A673 (cell line): ENCODE measurements around the gene PNPLA5. TPM values are rescaled to one million over a fixed set of nuclear protein-coding genes. Genes with fewer than 3 reads are reported as not detected.

ENCODE experiments used
- BruUV-seq: library from RNA; stranded (reverse); fragments of 400-500 nt; replicated peaks from 2 replicates; lab custom pipeline; 2021; lab: Mats Ljungman, UMichigan
- CTCF ChIA-PET: fragments of 300-600 bp; sonication (Branson Sonifier 250); formaldehyde crosslinking; loops from one replicate; lab custom pipeline; 2022; ENCODE audit warnings: antibody characterized with exemption; lab: Charles Lee
- POLR2A ChIA-PET: fragments of 300-600 bp; sonication (Branson Sonifier 250); formaldehyde crosslinking; loops from one replicate; lab custom pipeline; 2022; ENCODE audit warnings: antibody characterized with exemption; ENCODE audit not compliant: low non-redundant PET; lab: Charles Lee
- DNase-seq: peaks from one replicate; pipeline ENCODE4 v3.0.0-alpha.2; 2015; ENCODE audit warnings: low spot score
- H3K27ac ChIP-seq: fragments of 200-600 bp; sonication (generic); 2 replicates; pipeline ENCODE4 v1.5.1; 2016; ENCODE audit warnings: mixed run types, low read depth, mild to moderate bottlenecking, mixed read lengths, antibody characterized with exemption, low read length; ENCODE audit not compliant: poor library complexity, severe bottlenecking
- H3K27me3 ChIP-seq: fragments of 200-600 bp; sonication (generic); replicated peaks from 2 replicates; pipeline ENCODE4 v1.6.1; 2017; ENCODE audit warnings: mixed run types, low read depth, mild to moderate bottlenecking, mixed read lengths, antibody characterized with exemption, low read length; ENCODE audit not compliant: insufficient read depth, poor library complexity
- H3K36me3 ChIP-seq: fragments of 200-600 bp; sonication (generic); 2 replicates; pipeline ENCODE4 v1.6.1; 2016; ENCODE audit warnings: mixed run types, mild to moderate bottlenecking, mixed read lengths, antibody characterized with exemption, low read length; ENCODE audit not compliant: insufficient read depth, poor library complexity, severe bottlenecking
- H3K4me1 ChIP-seq: fragments of 200-600 bp; sonication (generic); 2 replicates; pipeline ENCODE4 v1.6.1; 2017; ENCODE audit warnings: mixed run types, mild to moderate bottlenecking, mixed read lengths, antibody characterized with exemption, low read length; ENCODE audit not compliant: insufficient read depth, poor library complexity, severe bottlenecking
- H3K4me3 ChIP-seq: fragments of 200-600 bp; sonication (generic); 2 replicates; pipeline ENCODE4 v1.5.1; 2016; ENCODE audit warnings: low read depth, mixed run types, mild to moderate bottlenecking, mixed read lengths, low read length; ENCODE audit not compliant: poor library complexity, severe bottlenecking
- H3K9me3 ChIP-seq: fragments of 200-600 bp; sonication (generic); 2 replicates; pipeline ENCODE4 v1.6.1; 2016; ENCODE audit warnings: mixed run types, low read depth, mild to moderate bottlenecking, mixed read lengths, antibody characterized with exemption, low read length; ENCODE audit not compliant: poor library complexity, severe bottlenecking
- CTCF ChIP-seq: fragments of 300-800, 200-600 bp; sonication (generic); conservative IDR thresholded peaks from 2 replicates; pipeline ENCODE4 v1.5.1; 2017; ENCODE audit warnings: low read depth, mild to moderate bottlenecking, antibody characterized with exemption, low read length, moderate library complexity, mixed read lengths
- EZH2 ChIP-seq: fragments of 200-600 bp; sonication (generic); IDR thresholded peaks from 2 replicates; pipeline ENCODE4 v1.6.1; 2017; ENCODE audit warnings: borderline replicate concordance, low read depth, mild to moderate bottlenecking, mixed read lengths, antibody characterized with exemption, low read length; ENCODE audit not compliant: poor library complexity, severe bottlenecking
- intact Hi-C: fragments of 100-400 bp; cut with micrococcal nuclease; formaldehyde crosslinking; loops from one replicate; pipeline ENCODE4 v1.10.0; 2022; ENCODE audit not compliant: unreplicated experiment
- total RNA-seq: library from RNA; stranded (reverse); gene quantifications from 2 replicates; pipeline ENCODE4 v1.2.3, GENCODE V29; 2021

Gene PNPLA5
- total RNA-seq, 1 experiment from 2014 or later = not detected

GRCh38 chr22:43888740-43889139, 3.1 kb downstream of the PNPLA5 start:
- intact Hi-C loops = loop anchor here (5.0 kb wide), 1 partner anchor 501 kb away; no protein-coding TSS in a partner anchor
- Histone ChIP-seq H3K36me3 (no peaks in the 10 kb centered on the region), H3K4me3 (no peak overlapping the region), H3K4me1 (peaks cover 6% of the 10 kb centered on the region), H3K27me3 (peaks cover 61% of the 10 kb centered on the region), H3K27ac (no peak overlapping the region), H3K9me3 (no peaks in the 10 kb centered on the region)
- no peak for TF ChIP-seq CTCF
- TF ChIP-seq EZH2 = no peak
- ChIA-PET POLR2A (no interaction called here), CTCF (no interaction called here)
- BruUV-seq = no TSS peak
- no peak for DNase-seq

GRCh38 chr22:43887391-43887790, 4.4 kb downstream of the PNPLA5 start:
- Histone ChIP-seq H3K27ac (no peak overlapping the region), H3K36me3 (no peaks in the 10 kb centered on the region), H3K4me1 (peaks cover 6% of the 10 kb centered on the region), H3K9me3 (no peaks in the 10 kb centered on the region), H3K4me3 (no peak overlapping the region), H3K27me3 (peaks cover 47% of the 10 kb centered on the region)
- ChIA-PET CTCF (interaction anchor here (0.7 kb wide), 1 partner anchor 321 kb away, joined by 3 read pairs; no protein-coding TSS in a partner anchor), POLR2A (no interaction called here)
- DNase-seq = no peak
- intact Hi-C loops = loop anchor here (5.0 kb wide), 1 partner anchor 500 kb away; no protein-coding TSS in a partner anchor
- no TSS peak for BruUV-seq
- TF ChIP-seq CTCF (no peak), EZH2 (no peak)

GRCh38 chr22:43886231-43886630, 5.6 kb downstream of the PNPLA5 start:
- Histone ChIP-seq H3K9me3 (no peaks in the 10 kb centered on the region), H3K27me3 (peaks cover 36% of the 10 kb centered on the region), H3K36me3 (no peaks in the 10 kb centered on the region), H3K27ac (no peak overlapping the region), H3K4me1 (peaks cover under 1% of the 10 kb centered on the region), H3K4me3 (no peak overlapping the region)
- no peak for DNase-seq
- intact Hi-C loops = loop anchor here (5.0 kb wide), 1 partner anchor 499 kb away; no protein-coding TSS in a partner anchor
- POLR2A ChIA-PET = no interaction called here
- TF ChIP-seq EZH2 = no peak
- TF ChIP-seq CTCF = no peak
- BruUV-seq = no TSS peak
- CTCF ChIA-PET = no interaction called here
